Kasumi-1 (cell line): ENCODE measurements around the gene KIF5C.

Source experiments
- DNase-seq, 2 experiments: peaks; one replicate each; lab custom pipeline; 2025; lab: John Stamatoyannopoulos, UW

KIF5C gene

DNA sequence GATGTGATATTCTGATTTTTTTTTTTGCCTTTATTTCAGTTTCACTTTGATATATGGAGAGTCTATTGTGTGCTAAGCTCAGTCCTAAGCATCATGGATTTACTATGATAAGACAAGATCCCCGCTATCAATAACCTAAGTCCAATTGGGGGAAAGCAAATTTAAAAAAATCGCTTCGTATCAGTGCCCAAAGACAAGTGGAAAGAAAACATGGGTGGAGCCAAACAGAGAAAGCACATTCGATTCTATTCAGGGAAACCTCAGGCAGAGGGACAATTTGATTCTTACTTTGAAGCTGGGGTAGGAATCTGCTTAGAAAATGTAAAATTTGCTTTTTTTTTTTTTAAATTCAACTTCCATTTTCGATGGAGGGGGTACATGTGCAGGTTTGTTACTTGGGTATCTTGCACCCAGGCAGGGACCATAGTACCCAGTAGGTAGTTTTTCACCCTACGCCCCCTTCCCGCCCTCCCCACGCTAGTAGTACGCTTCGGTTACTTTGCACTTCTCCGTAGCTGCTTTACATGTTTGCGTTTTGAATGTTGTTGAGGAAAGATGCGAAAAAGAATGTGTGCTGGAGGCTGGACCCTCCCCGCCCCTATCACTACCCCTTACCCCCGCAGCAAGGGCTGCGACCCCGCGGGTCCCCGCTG, 12.4 kb downstream of the KIF5C start:
- DNase-seq = no peak

DNA sequence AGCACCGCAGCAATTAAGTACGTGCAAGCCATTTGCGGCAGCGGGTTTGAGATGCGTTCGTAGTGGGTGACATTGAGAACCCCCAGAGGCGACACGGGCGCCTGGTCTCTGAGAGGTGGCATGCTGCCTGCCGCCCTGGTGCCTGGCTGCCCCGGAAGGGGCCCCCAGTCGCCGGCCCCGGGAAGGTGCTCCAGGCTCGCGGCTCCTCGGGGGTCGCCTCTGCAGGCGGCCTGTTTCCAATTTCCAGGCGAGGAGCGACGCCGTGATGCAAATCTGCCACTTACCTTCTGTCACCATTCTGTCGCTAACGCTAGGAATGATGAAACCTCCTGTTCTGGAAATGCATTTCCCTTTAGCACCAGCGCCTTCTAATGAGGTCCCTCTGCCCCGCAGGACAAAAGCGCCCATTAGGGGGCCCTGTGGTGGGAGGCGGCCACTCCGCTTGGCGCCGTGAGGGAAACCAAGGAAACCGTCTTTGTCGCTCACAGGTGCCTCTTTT, 13.0 kb downstream of the KIF5C start:
- no peak for DNase-seq

DNA sequence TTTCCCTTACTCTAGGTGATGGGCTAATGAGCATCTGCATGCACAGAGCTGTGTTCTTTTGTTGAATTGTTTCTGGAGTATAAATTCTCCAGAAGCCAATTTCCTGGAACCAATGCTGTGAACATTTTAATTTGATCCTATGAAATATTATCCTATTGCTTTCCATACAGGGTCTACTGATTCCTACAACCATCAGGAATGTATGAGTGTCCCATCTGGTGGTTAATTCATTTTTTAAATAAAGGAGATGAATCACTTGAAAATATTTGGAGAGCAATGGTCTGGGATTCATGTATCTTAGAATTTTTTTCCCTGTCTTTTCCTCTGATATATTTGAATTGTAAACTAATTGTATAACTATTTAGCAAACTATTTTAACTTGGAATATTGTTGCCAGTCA, 14.0 kb downstream of the KIF5C start:
- no peak for DNase-seq

DNA sequence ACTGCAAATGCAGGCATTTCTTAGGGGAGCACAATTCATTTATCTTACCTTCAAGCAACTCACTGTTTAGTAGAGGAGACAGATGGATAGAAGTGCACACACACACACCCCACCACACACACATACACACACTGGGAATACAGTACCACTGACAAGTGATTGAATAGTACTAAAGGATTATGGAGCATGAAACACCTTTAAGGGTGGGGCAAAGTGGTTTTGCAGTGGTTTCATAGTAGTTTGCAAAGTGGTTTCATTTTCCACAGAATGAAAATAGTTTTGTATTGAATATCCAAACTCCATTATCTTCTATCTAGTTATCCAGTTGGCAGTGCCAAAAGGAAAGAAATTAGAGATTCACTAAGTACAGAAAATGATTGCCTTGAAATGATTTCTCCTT, 18.9 kb downstream of the KIF5C start:
- no peak for DNase-seq

DNA sequence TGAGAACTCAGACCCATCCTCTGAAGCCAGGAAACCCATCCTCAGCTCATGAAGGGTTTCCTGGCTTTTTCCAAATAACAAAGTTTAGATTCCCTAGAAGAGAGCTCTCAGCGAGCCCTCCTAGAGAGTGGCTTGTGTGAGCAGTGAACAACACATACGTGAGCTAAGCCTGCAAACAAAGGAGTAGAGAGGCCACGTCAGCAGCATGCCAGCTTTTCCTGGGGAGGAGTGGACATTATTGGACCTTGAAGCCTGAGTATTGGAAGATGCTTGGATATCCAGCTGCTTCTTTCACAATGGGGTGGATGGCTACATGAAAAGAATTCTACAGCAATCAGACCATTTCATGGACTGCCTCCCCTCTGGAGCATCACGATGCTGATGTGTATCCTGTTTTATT, 21.1 kb downstream of the KIF5C start:
- DNase-seq = no peak

DNA sequence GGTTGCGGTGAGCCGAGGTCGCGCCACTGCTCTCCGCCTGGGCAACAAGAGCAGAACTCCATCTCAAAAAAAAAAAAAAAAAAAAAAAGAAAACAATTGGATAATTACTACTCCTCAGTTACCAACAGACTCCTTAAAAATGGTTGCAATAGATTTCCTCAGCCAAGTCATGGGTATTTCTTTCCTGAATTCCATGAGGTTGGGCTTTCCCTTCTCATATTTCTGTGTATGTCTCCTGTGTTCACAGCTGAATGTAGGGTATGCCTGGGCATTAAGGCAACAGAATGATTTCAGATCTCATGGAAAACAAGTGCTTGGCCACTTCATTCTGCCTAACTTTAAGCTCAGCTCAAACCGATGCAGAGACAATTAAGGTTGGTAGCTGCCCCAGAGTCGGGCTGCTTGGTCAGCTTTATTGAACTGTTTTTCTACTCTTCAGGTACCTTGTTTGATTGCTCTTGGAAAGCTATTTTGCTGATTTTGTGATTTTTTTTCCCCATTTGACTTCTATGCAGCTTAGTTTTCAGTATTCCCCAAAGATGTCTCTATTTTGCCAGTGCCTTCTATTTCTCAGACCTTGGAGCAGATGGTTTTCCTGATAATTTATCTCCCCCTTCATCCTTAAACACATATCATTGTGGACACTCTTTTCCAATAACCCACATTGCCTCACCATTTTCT, 24.8 kb downstream of the KIF5C start:
- no peak for DNase-seq

DNA sequence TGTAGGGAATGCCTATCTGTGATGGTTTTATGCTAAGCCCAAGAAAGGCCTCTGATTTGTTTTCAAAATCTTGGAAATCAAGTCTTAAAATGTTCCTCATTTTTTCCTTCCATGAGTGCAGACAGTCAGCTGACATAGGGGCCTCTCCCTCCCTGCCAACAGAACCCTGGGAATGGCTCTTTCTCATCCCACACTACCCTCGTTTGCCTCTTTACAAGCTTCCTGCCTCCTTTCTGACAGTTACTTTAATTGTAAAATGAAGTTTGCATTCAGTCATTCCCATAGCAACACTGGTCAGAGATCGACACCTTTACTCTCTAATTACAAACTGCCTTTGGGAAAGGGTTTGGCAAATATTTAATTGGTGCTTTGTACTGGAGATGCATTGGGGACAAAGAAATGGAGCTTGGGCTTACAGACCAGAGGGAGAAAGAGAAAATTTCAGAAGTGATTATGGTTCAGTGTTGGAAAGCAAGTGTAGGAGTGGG, 25.4 kb downstream of the KIF5C start:
- DNase-seq = no peak

DNA sequence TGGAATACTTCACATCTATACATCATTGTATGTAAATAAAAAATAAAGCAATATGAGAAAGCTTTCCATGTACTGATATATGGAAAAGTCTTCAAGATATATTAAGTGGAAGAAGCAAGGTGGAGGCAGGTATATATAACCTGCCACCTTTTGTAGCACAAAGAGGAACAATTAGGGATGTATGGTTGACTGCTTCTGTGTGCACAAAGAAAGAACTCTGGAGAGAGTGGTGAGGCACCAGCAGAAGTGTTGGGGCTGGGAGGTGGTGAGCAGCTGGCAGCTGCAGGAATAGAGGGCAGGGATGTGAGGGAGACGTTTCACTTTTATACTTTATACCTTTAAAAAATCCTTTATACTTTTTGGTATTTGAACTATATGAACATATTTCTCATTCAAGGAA, 26.1 kb downstream of the KIF5C start:
- DNase-seq = no peak

DNA sequence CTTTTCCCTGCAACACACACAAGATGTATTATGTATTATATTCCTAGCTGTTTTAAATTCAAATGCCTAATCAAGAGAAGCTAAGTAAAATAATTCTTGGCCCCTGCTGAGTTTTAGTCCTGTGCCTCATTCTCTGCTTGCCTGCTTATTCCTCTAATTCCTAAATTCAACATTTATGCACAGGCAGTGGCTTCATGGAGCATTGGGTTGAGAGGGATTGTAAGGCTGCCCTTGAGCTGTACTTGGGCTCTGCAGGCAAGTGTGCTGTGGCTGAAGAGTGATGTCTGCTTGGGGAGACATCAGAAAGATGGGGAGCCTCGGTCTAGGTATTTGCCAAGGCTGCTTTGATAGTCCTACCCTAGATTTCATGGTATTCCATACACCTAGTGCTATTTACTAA, 27.8 kb downstream of the KIF5C start:
- no peak for DNase-seq

DNA sequence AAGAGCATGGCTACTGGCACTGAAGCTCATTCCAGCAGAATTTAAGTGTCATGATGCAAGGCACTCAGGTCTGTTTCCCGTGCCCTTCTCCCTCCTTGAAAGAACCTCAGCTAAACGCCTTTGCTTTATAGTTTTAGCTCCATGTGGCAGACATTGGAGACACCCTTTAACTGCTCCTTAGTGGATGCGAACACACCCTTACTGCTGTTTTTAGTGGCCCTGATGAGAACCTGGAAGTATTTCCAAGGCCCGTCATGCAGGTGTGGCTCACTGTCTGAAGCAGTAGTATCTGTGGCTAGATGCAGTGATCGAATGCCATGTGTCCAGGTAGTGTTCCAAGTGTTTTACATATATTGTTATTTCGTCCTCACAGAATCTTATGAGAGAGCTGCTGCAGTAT, 28.3 kb downstream of the KIF5C start:
- DNase-seq = no peak

DNA sequence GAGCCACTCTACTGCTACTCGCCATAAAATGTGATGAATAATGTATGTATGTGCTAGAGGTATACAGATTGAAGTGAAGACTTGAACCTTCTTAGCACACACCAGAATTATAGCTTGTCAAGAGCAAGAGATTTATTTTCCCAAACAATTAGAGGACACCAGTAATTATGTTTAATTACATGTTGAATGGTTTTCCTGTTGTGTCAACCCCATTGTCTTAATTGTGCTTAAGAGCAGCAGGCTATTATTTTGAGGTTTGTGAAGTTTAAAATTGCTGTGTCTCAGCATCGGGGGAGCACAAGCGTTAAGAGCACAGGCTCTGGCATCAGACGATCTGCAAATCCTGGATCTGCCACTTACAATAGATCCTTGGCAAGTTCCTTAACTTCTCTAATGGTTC, 29.0 kb downstream of the KIF5C start:
- DNase-seq = no peak

DNA sequence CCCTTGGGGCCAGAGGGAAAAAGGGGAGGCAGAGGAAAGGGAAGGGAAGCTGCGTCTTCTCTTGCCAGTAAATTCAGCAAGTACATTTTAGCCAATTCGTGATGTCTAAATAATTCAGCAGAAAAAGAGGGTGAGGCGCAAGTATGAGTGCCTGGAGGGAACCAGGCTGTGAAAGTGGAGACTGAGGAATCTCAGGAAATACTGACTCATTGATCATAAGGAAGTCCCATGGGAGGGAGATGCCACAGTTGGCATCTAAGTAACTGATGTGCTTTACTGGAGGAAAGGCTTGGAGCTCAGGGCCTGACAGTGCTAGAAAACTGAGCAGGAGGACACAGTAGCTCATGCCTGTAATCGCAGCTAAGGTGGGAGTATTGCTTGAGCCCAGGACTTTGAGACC, 31.1 kb downstream of the KIF5C start:
- no peak for DNase-seq

DNA sequence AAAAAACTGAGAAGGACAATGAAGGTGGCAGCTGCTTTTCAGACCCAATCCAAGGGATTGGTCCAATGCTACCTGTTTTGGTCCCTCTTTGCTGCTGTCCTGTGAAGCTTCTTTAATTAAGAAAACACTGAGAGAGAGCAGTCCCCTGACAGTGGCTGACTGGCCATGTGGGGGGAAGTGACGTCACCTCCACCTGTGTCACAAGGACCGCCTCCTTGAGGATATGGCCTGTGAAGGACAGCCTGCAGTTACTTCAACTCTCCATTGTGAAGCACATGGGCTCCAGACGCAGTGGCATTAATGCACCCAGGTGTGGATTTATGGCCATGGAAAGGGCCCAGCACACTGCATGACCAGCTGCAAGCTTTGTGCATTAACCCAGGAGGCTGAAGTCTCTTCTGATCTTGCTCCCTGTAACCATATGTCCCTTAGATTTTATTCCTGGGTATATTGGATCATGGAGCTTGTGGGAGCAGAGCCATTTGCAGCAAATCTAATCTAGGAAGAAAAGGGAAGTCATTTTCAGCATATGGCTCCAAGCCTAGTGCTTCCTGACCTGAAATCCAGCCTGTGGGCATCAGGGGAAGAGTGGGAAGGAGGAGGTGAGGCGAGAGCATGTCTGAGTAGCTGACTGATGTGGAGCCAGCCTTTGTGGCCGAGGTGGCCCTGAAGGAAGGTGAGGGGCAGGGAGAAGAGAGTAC, 32.2 kb downstream of the KIF5C start:
- no peak for DNase-seq

DNA sequence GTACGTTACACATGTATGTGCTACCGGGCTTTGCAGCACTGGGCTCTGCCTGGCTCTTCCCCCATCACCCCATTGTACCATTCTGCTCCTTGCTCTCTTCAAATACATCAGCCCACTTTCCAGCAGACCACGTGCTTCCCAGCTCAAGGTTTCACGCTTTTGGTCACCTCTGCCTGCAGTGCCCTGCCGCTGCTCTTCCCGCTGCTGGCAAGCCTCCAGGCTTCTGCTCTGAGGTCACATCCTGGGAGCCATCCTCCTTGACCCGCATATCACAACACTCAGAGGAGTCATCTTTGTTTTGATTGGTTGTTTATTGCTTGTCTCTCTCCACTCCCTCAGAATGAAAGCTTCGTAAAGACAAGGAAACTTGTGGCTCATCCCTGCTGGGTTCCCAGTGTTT, 34.1 kb downstream of the KIF5C start:
- DNase-seq = no peak

DNA sequence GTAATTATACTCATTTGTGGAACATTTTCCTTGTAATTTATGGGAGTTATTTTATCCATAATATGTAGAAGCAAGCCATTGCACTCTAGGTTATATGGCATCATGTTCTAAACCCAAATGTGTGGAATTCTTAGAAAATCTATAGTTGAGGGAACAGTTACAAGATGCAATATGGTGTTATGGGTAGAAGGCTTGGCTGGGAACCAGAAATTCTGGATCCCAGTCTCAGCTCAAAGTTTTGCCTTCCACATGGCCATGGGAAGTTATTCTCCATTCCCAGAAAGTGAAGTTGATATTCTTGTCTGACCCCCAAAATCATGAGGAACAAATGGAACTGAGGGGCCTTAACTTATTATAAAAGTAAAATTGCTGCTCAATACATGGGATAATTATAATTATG, 38.0 kb downstream of the KIF5C start:
- DNase-seq = no peak

DNA sequence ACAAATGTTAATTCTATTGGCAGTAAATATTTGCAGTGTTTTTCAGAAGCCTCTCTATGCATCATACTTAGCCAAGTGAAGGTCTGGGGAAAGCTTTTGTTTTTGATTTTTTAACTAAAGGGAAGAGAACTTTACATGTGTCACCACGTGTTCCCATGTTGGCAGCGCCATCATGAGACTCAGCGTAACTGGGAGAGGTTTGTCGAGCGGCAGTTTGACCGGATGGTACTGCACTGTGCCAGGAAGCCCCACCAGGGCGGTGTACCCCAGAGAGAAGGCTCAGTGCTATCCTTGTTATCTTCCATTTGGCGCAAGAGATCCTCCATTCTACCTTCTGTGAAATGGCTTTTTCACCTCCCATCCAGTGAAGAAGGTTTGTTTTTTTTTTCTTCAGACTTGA, 38.5 kb downstream of the KIF5C start:
- no peak for DNase-seq

DNA sequence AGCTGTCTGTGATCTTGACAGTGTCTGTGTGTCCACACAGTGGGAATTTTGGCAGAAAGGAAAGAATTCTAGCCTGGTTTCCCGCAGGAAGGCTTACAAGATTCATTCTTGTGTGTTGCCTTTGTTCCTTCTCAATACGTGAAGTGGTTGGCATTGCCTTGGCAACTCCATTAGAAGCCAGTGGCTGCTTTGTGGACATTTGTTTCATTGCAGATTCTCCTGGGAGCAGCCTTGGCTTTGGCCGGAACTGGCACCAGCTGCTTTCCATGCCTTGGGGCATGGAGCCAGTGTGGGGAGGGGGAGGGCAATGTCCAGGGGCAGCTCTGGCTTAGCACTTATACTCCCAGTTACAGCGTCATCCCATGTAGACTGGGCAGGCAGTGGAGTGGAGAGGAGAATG, 39.4 kb downstream of the KIF5C start:
- DNase-seq = no peak

DNA sequence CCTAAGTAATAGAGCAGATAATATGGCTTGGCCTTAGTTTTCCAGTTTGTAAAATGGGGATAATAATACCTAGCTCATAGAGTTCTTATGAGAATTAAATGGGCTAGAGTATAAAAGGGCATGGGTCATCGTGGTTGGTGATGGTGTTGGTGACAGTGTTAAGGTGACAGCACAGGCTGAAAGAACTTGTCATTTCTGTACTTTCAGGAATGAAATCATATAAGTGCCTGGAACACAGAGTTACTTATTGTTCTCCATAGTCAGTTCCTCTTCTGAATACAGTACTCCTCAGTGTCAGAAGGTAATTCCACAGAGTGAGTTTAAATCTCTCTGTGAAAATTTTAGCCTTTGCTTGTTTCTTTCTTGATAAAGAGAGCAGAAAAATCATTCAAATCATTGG, 42.4 kb downstream of the KIF5C start:
- DNase-seq = no peak

DNA sequence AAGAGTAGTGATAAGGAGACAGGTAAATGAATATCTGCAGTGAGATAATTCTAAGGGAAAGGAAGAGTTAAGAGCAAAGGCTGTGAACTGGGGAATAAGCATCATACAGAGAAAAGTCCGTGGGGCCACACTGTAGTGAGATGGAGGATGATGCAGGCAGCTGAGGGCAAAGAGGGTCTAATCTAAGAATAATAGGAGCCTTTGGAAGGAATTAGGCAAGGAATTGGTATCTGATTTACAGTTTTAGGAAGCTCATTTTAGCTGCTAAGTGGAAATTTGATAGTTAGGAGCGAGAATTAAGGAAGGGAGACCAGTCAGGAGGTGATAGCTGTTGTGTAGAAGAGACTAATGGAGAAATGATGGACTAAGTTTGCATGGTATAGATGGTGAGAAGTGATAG, 43.5 kb downstream of the KIF5C start:
- no peak for DNase-seq

DNA sequence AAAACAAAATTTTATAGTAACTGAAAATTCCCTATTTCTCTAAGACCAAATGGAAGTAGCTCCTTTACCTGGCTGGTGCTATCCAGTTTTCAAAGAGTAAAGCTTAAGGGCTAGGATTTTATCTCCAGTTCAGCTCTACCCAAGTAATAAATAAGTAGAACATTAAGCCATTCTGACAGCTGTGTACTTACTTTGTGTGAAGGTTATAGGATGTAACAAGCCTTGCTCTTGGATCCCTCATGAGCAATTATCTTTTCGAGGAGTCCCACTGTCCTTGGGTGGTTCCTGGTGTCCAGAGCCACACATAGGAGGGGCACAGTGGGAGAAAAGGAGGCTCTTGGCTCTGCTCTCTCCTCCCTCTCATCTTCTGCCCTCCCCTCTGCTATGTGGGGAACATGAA, 45.5 kb downstream of the KIF5C start:
- DNase-seq = no peak

DNA sequence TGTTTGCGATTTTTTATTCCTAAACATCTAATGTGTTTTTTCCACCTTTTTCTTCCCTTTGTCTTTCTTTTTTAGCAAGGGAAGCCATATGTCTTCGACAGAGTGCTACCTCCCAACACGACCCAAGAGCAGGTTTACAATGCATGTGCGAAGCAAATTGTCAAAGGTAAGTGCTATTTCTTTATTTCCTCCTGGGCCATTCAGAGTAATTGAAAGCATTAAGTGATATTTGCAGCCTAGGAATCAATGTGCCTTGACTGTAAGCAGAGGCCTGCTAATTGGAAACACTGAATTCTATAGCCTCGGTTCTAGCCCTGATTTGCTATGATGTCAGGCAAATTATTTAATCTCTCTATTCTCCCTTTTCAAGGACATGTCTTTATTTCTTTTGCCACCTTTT, 47.0 kb downstream of the KIF5C start:
- DNase-seq = no peak

DNA sequence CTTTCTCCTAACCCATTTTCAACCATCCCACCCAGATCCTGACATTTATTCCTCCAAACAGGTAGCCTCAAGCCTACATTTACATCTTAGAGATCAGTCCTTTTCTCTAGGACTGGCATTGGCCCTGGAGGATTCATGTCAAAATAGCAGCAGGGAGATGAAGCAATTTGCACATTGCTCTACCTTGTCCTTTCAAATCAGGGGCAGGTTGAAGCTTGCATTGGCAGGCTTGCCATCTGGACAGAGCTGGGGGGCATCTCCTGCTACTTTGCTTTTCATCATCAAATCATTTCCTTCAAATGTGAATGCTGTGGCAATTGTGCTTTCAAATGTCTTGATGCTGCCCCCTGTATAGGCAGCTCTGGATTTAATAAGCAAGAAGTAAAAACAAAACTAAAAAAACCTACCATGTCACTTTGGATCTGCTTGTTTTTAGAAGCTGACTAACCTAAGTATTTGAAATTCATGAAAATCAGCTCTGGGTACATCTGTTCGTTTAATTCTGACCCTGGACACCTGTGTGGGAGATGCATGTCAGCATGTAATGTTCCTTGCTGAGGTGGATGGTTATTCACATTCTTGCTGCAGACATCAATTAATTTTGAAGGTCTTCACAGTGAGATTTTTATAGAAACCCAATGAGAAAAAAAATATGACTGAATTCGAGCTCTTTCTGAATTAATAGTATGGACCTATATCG, 47.9 kb downstream of the KIF5C start:
- no peak for DNase-seq
